Femur (tissue), 1 donor: ENCODE results near the gene WNT3.
"Not testable (repeated sequence)": the region's sequence is repeated elsewhere in the genome, so short reads cannot be mapped to it uniquely, and the experiment has no call there.

ENCODE experiments used
- DNase-seq: peaks from one replicate; pipeline ENCODE4 v3.0.0-alpha.2; 2017

Gene WNT3

GRCh38 chr17:46818316-46818928, at the start of gene WNT3:
TSS of gene WNT3 (minus strand) at chr17:46818692. CDS start at chr17:46818597, 95 bp downstream.
- no peak for DNase-seq

DNA sequence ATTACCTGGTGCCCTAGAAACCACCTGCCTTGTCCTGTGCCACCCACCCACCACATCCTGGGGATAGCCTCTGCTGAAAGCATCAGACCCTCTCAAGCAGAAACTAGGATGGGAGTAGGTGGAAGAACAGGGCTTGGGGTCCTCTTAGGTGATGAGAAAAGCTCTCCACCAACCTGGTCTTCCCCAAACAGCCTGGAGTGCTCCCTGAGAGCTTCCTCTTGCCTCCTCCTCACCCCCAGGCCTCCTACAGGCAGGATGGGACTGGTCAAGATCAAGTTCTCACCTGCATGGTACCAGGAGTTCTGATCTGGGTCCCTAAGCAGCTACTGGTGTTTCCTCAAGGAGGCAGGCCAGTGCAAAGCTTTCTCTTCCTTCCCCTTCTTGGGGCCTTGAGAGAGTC, 48.3 kb upstream of the WNT3 start:
- DNase-seq = no peak

- DNase-seq = no peak
These were observed 47.8 kb upstream of the WNT3 start for GRCh38 chr17:46866325-46866724.

GRCh38 chr17:46865100-46865499, 46.6 kb upstream of the WNT3 start:
- no peak for DNase-seq

DNA sequence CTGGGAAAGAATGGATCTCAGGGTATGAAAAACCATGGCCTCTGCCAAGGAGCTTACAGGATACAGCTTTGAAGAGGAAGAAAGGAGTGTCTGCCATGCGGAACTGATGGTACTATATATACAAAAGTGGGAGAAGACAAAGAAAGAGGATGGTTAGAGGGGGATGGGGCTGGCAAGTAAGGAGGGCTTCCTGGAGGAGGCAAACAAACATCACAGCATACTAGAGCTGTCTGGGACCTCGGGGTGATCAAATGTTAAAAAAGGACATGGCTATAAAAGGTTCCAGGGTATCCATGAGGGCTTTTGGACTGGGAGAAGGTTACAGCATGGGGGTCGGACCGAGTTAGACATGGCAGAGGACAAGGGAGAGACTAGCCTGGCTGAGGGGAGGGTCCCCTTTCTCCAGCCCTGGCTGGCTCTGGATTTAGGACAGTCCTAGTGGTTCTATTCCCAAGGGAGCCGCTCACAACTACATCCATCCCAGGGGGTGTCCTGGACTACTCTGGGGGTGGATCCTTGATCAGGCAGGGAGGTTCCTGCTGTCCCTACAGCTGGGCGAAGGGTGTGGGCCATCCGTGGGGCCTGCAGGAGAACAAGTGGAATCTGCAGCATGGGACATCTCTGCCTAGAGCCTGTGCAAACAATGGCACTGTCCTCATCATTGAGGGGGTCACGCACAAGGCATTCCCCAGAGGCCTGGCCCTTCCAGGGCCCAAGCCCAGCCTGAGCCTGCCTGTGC, 45.1 kb upstream of the WNT3 start:
- DNase-seq = no peak

DNA sequence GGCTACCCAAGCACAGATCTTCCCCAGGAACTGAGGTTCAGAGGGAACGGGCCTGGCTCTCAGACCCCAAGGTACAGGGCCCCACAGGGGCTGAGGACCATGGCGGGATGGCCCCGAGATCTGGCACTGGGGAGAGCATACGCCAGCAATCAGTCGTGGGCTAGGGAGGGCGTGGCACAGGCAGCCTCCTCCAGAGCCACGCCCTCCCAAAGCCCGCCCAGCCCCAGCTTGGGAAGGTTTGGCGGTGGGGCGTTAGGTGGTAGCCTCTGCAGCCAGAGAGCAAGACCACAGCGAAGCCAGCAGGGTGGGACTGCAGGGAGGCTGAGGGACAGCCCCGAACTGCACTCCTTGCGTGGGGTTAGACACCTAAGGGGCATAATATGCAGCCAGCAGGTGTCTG, 44.5 kb upstream of the WNT3 start:
- no peak for DNase-seq

DNA sequence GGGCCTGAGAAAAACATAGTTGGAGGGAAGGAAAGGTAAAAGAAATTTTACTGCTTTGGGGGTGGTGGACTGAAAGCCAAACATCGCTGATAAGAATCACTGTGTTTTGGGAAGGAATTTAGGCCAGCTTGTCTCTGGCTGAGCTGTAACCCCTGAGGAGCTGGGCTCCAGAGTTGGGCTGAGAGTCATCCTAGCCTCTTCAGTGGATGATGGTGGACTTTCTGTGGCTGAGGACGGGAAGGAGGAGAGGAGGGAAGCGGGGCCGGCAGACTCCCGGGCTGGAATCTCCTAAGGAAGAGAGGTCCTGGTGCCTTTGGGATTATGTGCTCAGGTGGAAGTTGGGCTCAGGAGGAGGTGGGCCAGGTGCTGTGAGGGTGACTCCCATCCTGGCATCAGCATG, 41.5 kb upstream of the WNT3 start:
- DNase-seq = no peak

DNA sequence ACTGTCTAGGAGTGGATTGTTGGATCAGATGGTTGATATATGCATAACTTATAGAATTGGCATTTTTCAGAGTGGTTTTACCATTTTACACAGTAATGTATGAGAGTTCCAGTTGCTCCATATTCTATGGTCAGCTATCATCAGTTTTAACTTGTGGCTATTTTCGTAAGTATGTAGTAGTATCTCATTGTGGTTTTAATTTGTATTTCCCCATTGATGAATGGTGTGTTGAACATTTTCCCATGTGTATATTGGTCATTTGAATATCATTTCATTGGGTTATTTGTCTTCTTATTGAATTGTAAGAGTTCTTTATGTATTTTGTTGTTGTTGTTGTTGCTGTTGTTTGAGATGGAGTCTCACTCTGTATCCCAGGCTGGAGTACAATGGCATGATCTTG, 39.1 kb upstream of the WNT3 start:
- DNase-seq = no peak

GRCh38 chr17:46854948-46855347, 36.5 kb upstream of the WNT3 start:
- no peak for DNase-seq

- DNase-seq = no peak
These were observed 36.0 kb upstream of the WNT3 start for GRCh38 chr17:46854515-46854914.

DNA sequence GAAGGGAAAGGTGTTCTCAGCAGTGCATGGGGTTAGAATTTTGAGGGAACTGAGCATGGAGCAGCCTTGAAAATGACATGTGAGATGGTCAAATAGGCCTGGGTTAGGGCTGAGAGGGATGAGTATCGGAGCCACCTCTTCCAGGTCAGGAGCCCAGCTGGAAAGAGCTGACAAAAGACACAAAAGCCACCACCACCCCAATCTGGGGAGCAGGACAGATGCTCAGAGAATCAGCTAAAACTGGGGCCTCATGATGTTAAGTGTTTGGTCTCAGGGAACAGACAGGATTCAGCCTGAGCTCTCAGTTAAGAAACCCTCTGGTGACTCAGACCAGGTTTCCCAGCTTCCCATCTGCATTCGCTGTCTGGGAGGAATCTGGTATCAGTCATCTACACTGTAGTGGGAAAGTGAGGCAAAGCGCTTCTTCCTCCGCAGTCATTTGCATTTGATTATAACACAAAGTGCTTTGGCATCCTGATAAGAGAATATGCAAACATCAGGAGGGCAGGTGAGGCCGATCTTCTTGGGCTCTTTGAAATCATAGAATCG, 35.5 kb upstream of the WNT3 start:
- DNase-seq = no peak

GRCh38 chr17:46851029-46851741, 32.7 kb upstream of the WNT3 start, which contains the start of gene WNT9B:
TSS of gene WNT9B (plus strand) at chr17:46851583. CDS start at chr17:46851639, 56 bp downstream.
- DNase-seq = no peak

DNA sequence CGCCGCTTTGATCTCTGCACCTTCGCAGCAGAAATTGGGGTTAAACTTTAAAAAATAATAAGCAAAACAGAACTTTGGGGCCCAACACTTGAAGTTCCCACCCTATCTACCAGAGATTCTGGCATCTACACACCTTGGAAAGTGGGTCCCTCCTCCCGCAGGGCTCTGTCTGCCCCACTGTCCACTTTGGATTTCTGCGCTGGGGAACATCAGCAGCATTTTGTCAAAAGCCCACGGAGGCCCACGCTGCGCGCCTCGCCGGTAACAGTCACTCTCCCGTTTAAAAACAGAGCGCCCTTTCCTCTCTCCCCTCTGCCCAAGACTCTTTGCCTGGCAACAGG, 32.2 kb upstream of the WNT3 start:
- no peak for DNase-seq

DNA sequence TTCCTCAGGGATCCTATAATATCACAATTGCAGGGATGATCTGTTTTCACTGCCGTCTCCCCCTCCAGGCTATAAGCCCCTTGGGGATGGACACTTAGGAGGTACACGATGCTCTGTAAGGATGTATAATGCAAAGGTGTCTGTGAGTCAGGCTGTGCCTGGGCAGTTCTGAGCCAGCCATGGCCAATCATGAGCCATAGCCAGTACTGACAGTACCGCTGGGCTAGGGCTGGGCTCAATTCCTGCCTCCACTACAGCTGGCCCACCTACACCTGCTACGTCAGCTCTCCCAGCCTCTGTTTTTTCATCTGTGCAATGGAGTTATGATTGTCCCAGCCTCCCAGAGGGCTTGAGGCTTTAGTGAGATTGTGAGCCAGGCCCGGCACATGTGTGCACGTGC, 30.0 kb upstream of the WNT3 start:
- no peak for DNase-seq

DNA sequence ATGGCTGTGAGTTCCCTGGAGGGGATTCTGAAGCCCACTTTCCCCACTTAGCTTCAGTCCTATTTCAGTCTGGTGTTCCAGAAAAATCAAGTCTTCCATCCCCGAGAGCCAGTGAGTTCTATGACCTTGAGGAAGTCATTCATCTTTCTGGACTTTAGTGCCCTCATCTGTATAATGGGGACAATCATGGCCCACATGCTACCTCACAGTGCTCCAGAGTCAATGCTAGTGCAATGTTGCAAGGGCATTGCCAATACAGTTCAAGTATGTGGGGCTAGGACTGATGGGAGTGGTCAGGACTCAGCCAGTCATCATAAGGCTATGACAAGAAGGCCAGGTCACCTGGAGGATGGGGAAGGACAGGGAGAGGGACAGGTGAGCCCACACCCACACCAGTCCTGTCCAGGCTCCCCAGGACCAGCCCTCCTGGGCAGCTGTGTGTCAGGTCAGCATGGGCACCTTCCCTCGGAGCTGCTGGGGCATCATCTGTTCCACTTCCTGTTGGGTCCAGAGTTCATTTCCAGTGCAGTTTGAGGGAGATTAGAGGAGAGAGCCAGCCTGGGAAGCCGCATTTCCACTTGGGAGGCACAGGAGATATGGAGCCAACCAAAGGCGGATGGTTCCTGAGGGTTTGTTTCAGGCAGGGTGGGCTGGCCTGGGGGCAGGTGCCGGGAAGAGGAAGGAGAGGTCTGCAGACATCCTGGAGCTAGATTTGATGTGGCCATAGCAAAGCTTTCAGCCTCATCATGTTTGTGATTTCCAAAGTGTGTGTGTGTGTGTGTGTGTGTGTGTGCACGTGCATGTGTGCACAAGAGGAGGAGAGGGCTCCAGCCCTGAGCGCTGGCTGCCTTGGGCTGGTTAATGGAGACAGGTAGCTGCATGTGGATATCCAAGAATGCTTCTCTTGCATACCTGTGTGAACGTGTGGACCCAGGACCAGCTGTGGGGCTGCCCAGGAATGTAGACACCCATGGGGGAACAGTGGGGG, 29.0 kb upstream of the WNT3 start:
- no peak for DNase-seq

- DNase-seq = no peak
These were observed 24.3 kb upstream of the WNT3 start for GRCh38 chr17:46842835-46843234.

- no peak for DNase-seq
These were observed 23.3 kb upstream of the WNT3 start for GRCh38 chr17:46841561-46842379.

- not testable (repeated sequence) for DNase-seq
These were observed 22.1 kb upstream of the WNT3 start for GRCh38 chr17:46840596-46840995.

DNA sequence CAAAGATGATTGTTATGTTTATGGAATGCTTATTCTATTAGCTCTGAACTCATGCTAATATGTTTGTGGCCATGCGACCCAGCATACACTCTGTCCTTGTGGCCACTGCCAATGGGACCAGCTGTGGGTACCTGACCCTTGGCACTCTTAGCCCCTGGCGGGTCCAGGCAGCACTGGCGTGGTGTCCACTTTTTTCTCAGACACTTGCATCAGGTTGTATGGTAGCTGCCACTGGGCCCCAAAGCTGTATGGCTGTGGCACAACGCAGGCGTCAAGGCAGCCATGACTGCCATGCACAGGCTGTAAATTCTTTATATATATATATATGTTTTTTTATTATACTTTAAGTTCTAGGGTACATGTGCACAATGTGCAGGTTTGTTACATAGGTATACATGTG, 20.7 kb upstream of the WNT3 start:
- DNase-seq = no peak

DNA sequence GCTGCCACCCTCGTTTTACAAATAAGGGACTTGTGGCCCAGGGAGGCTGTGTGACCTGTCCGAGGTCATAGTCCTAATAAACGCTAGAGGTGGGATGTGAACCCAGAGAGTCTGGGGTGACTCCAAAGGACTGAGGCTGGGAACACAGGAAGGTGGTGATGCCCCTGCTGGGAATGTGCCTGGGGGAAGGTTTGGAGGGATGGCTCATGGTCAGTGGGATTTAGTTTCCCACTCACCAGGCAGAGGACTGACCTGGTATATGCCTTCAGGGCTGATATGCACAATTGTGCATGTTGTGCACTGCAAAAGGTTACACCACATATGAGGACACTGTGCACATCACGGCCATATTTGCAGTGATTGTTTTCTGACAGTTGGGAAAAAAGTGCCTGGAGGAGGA, 19.0 kb upstream of the WNT3 start:
- no peak for DNase-seq

DNA sequence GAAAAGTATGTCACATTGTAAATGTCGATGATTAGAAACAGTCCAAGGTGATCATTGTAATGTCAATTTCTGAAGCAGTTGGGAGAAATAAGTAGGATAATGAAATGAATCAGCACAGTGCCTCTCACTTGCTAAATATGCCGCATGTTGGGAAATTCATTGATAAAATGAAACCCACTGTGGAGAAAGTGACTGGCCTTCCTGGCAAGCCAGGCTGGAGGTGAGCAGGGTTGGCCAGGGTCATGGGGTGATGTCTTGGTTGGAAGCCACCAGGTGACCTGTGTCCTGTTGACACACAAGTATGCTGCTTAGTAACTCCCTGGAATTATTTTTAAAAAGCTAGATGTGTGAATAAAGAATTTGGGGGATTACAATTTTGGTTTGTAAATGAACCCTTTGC, 18.0 kb upstream of the WNT3 start:
- no peak for DNase-seq

DNA sequence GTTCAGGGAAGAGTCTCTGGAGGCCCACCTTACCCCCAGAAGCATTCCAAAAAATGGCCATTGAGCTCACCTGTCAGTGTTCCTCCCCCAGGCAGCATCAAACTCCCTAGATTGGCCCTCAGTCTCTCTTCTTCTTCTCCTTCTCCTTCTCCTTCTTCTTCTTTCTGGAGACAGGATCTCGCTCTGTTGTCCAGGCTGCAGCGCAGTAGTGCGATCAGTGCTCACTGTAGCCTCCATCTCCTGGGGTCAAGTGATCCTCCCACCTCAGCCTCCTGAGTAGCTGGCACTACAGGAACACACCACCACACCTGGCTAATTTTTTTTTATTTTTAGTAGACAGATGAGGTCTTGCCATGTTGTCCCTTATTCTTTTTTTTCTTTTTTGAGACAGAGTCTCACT, 16.4 kb upstream of the WNT3 start:
- no peak for DNase-seq
